Adrenal gland (tissue), 12 donors: ENCODE measurements around the gene KCNJ15. TPM values are rescaled to one million over a fixed set of nuclear protein-coding genes. Genes with fewer than 3 reads are reported as not detected.

Experiments
- DNase-seq, 7 donors: peaks; one replicate each; pipeline ENCODE4 v3.0.0-alpha.2; 2019 to 2020
- H3K27ac ChIP-seq, 5 donors: fragments of 200-600 bp; sonication (generic) in 4 of 5; 1 replicate in 3 of 5; 2 replicates in 2 of 5; pipeline versions ENCODE4 v1.5.1 to v1.8.0; 2016 to 2020; ENCODE audit warnings: mild to moderate bottlenecking in 1 of 5
- H3K27me3 ChIP-seq: fragments of 200-600 bp; 2 replicates; pipeline ENCODE4 v1.8.0; 2021
- H3K36me3 ChIP-seq, 2 donors: fragments of 200-600 bp; replicated peaks in 1 of 2; 1 replicate in 1 of 2; 2 replicates in 1 of 2; pipeline versions ENCODE4 v1.5.1 to v1.8.0; 2018 to 2022
- H3K4me1 ChIP-seq, 2 donors: fragments of 200-600 bp; replicated peaks in 1 of 2; 1 replicate in 1 of 2; 2 replicates in 1 of 2; pipeline versions ENCODE4 v1.5.1 to v1.8.0; 2018 to 2021
- H3K4me3 ChIP-seq, 4 donors: fragments of 200-600 bp; sonication (generic) in 3 of 4; one replicate each; pipeline ENCODE4 v1.5.1; 2016 to 2018
- H3K9me3 ChIP-seq, 3 donors: fragments of 200-600 bp; sonication (generic) in 1 of 3; replicated peaks in 1 of 3; 1 replicate in 2 of 3; 2 replicates in 1 of 3; pipeline versions ENCODE4 v1.5.1 to v1.8.0; 2016 to 2021
- CTCF ChIP-seq, 6 experiments: fragments of 450-650 bp in 4 of 6; fragments of 200-600 bp in 2 of 6; sonication (generic) in 1 of 6; IDR thresholded peaks; 1 replicate in 5 of 6; 2 replicates in 1 of 6; pipeline versions ENCODE4 v1.5.1 to v1.8.0; 2016 to 2021; ENCODE audit warnings: antibody characterized with exemption in 6 of 6, mild to moderate bottlenecking in 2 of 6, moderate library complexity in 1 of 6
- POLR2A ChIP-seq, 2 donors: fragments of 450-650 bp; IDR thresholded peaks; one replicate each; pipeline ENCODE4 v1.6.1; 2017; ENCODE audit warnings: antibody characterized with exemption in 2 of 2, mild to moderate bottlenecking in 2 of 2, moderate library complexity in 1 of 2
- WGBS, 4 donors: extraction: QIAGEN DNeasy Blood & Tissue Kit in 2 of 4; methylation state at CpG; one replicate each; pipeline versions ENCODE4 v1.1.5 to v1.1.7; 2013 to 2017; 5-methylcytosine and 5-hydroxymethylcytosine counted together
- intact Hi-C, 2 donors: fragments of 100-400 bp; cut with DNase I; formaldehyde crosslinking; loops; one replicate each; pipeline versions ENCODE4 v1.14.1 to v1.15.0; 2022 to 2023
- polyA plus RNA-seq, 3 donors: library from polyadenylated mRNA; stranded (reverse); fragments of 200-250 nt in 2 of 3; fragments of 350-450 nt in 1 of 3; fragmentation: Illumina TruSeq in 1 of 3; extraction: RNeasy Lipid Tissue Mini Kit (QIAGEN cat#74804) in 1 of 3; gene quantifications; one replicate each; pipeline ENCODE4 v1.2.3, GENCODE V29; 2013 to 2014
- total RNA-seq, 9 donors: library from RNA; depleted of rRNA in 4 of 9; stranded (reverse); fragments of >200 nt in 4 of 9; fragments of 120-200 nt in 1 of 9; fragmentation: NEBNext Ultra II Directional in 1 of 9; extraction: Animal tissue kit (Norgen Biotek cat#: 25700) in 1 of 9; gene quantifications; one replicate each; pipeline versions ENCODE4 v1.1.0 to v1.2.4, GENCODE V29; 2013 to 2023
- donor health status: healthy with polysubstance abuse.
- donor health status: Bipolar disorder and iron deficiency.
- donor health status: DM: yes; HTN: yes; CAD: no.
- donor health status: DM: no; HTN: no; CAD: no.
- donor health status: DM: no; HTN: no; CAD: no.
- donor health status: DM: yes; HTN: yes; CAD: no.

The KCNJ15 gene
- total and polyA plus RNA-seq, 12 donors = 0.11 to 2.8 (median 0.45) TPM

- Histone ChIP-seq H3K27me3 (no peaks in the 10 kb centered on the region), H3K4me1 (peaks cover 0 to 22% of the 10 kb centered on the region in 2 donors), H3K27ac (no peak overlapping the region), H3K9me3 (no peaks in the 10 kb centered on the region), H3K4me3 (no peak overlapping the region), H3K36me3 (no peaks in the 10 kb centered on the region)
- TF ChIP-seq POLR2A (IDR thresholded peaks at IDR 0.05) (no peak), CTCF (IDR thresholded peaks at IDR 0.05) (no peak)
- 88 to 93% (median 91%) methylated on average over 9 of the region's 9 CpGs for WGBS, 4 donors
- DNase-seq = no peak
- intact Hi-C loops = no loop called here
Measured at GRCh38 chr21:38310646-38311485, 54.1 kb downstream of the KCNJ15 start.

GRCh38 chr21:38311765-38312164 lies 55.0 kb downstream of the KCNJ15 start:
- no peaks in the 10 kb centered on the region for H3K36me3 ChIP-seq
- H3K4me1 ChIP-seq = peaks cover 0 to 20% of the 10 kb centered on the region in 2 donors
- no peaks in the 10 kb centered on the region for H3K27me3 ChIP-seq
- H3K9me3 ChIP-seq = no peaks in the 10 kb centered on the region
- no peak for TF ChIP-seq CTCF (IDR thresholded peaks at IDR 0.05)
- no peak for TF ChIP-seq POLR2A (IDR thresholded peaks at IDR 0.05)
- H3K4me3 ChIP-seq = no peak overlapping the region
- intact Hi-C loops = no loop called here
- WGBS, 4 donors = 89 to 96% (median 91%) methylated on average over 6 of the region's 6 CpGs
- no peak for DNase-seq
- H3K27ac ChIP-seq = no peak overlapping the region

- intact Hi-C loops = no loop called here
- 89 to 100% (median 91%) methylated on average over 1 of the region's 1 CpG for WGBS, 4 donors
Measured at GRCh38 chr21:38312822-38313221, 56.0 kb downstream of the KCNJ15 start.

GRCh38 chr21:38314558-38314957 lies 57.8 kb downstream of the KCNJ15 start:
- Histone ChIP-seq H3K36me3 (no peaks in the 10 kb centered on the region), H3K27me3 (no peaks in the 10 kb centered on the region), H3K4me3 (no peak overlapping the region), H3K4me1 (no peaks in the 10 kb centered on the region), H3K27ac (no peak overlapping the region), H3K9me3 (no peaks in the 10 kb centered on the region)
- TF ChIP-seq POLR2A (IDR thresholded peaks at IDR 0.05) (no peak), CTCF (IDR thresholded peaks at IDR 0.05) (no peak)
- DNase-seq = no peak
- 89 to 97% (median 91%) methylated on average over 3 of the region's 3 CpGs for WGBS, 4 donors
- intact Hi-C loops = no loop called here

More at GRCh38 chr21:38312822-38313221, 56.0 kb downstream of the KCNJ15 start:
- Histone ChIP-seq H3K27me3 (no peaks in the 10 kb centered on the region), H3K4me3 (no peak overlapping the region), H3K9me3 (no peaks in the 10 kb centered on the region), H3K27ac (no peak overlapping the region), H3K36me3 (no peaks in the 10 kb centered on the region), H3K4me1 (peaks cover 0 to 13% of the 10 kb centered on the region in 2 donors)
- no peak for DNase-seq
- TF ChIP-seq CTCF (IDR thresholded peaks at IDR 0.05) (no peak), POLR2A (IDR thresholded peaks at IDR 0.05) (no peak)
